ENCODE results near the gene NEK11. TPM values are rescaled to one million over a fixed set of nuclear protein-coding genes. Genes with fewer than 3 reads are reported as not detected.

The NEK11 gene
- total and polyA plus RNA-seq, 9 of the 15 experiments (the other 6 are each of a cell fraction or from before 2014, with no cell fraction given) = 0.28 to 1.5 (median 0.87) TPM

DNA sequence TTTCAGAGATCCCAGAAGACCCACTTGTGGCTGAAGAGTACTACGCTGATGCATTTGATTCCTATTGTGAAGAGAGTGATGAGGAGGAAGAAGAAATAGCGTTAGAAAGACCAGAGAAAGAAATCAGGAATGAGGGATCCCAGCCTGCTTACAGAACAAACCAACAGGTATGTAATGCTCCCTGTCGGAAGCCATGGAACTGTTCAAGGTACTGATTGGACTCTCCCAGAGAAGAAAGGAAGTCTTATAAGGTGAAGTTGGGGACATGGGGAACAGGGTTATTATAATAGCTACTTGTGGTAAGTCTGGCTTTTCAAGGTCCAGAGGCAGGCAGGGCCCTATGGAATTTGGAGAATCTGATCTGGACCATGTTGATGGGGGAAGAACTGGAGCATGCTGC lies 201.8 kb downstream of the NEK11 start:
- POLR2A ChIA-PET = no interaction called here
- FAIRE-seq = no peak
- Histone ChIP-seq H3K4me1 (replicated peaks in 1 of 2; ENCODE audit: control insufficient read depth in 2 of 2, insufficient read depth in 2 of 2, low read length in 2 of 2) (no peaks in the 10 kb centered on the region), H3K4me3 (no peak overlapping the region), H3K9me1 (ENCODE audit: control insufficient read depth, insufficient read depth, low read length) (no peaks in the 10 kb centered on the region), H3K4me2 (ENCODE audit: insufficient read depth, low read length) (no peak overlapping the region), H3K27ac (ENCODE audit: extremely low read depth, low read depth, low read length) (no peak overlapping the region), H3K9me3 (replicated peaks; ENCODE audit: control insufficient read depth, insufficient read depth, low read depth, low read length) (no peaks in the 10 kb centered on the region), H2AFZ (ENCODE audit: low read depth, low read length) (no peak overlapping the region), H3K79me2 (ENCODE audit: control insufficient read depth, insufficient read depth, low read length) (no peaks in the 10 kb centered on the region), H3K27me3 (ENCODE audit: control insufficient read depth in 2 of 2, insufficient read depth in 2 of 2, low read length in 2 of 2) (no peaks in the 10 kb centered on the region; a peak in 1 of 5 replicates), H3K36me3 (ENCODE audit: control insufficient read depth, insufficient read depth, low read length) (no peaks in the 10 kb centered on the region), H4K20me1 (replicated peaks; ENCODE audit: control insufficient read depth, insufficient read depth, low read length) (no peaks in the 10 kb centered on the region), H3K9ac (ENCODE audit: insufficient read depth in 1 of 2, low read depth in 2 of 2, low read length in 2 of 2) (no peak overlapping the region)
- DNase-seq (ENCODE audit: extremely low read depth in 1 of 4, low spot score in 3 of 4) = no peak
- ATAC-seq = no peak
- BruUV-seq (replicated peaks) = no TSS peak
- CTCF ChIA-PET (ENCODE audit: low intra/inter-chr PET ratio) = no interaction called here
- in situ Hi-C loops (cut with MboI) (no loop called here), intact Hi-C loops (cut with micrococcal nuclease) (no loop called here)
- WGBS (ENCODE audit: insufficient coverage, low coverage, missing lambda C conversion rate) = 0% methylated on average over 1 of the region's 3 CpGs
- TF ChIP-seq MYC (IDR thresholded peaks at IDR 0.05; ENCODE audit: low read depth, low read length) (no peak), MYC (CRISPR knock-in tag; IDR thresholded peaks at IDR 0.05; ENCODE audit: borderline replicate concordance, low read depth) (no peak), ADNP (tag; IDR thresholded peaks at IDR 0.05) (no peak), CBX1 (IDR thresholded peaks at IDR 0.05; ENCODE audit: low read depth) (no peak), PRMT5 (CRISPR knock-in tag; IDR thresholded peaks at IDR 0.05) (no peak), SNIP1 (IDR thresholded peaks at IDR 0.05; ENCODE audit: low read depth) (no peak), NFE2 (IDR thresholded peaks at IDR 0.05; ENCODE audit: low read depth) (no peak), TEAD4 (IDR thresholded peaks at IDR 0.05; ENCODE audit: low read length) (no peak), TEAD4 (CRISPR knock-in tag; IDR thresholded peaks at IDR 0.05; ENCODE audit: borderline replicate concordance) (no peak), ZNF24 (IDR thresholded peaks at IDR 0.05) (no peak), TEAD2 (tag; IDR thresholded peaks at IDR 0.05) (no peak), ZNF316 (IDR thresholded peaks at IDR 0.05) (no peak)
- TF ChIP-seq, protein P1, sequence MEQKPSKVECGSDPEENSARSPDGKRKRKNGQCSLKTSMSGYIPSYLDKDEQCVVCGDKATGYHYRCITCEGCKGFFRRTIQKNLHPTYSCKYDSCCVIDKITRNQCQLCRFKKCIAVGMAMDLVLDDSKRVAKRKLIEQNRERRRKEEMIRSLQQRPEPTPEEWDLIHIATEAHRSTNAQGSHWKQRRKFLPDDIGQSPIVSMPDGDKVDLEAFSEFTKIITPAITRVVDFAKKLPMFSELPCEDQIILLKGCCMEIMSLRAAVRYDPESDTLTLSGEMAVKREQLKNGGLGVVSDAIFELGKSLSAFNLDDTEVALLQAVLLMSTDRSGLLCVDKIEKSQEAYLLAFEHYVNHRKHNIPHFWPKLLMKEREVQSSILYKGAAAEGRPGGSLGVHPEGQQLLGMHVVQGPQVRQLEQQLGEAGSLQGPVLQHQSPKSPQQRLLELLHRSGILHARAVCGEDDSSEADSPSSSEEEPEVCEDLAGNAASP (IDR thresholded peaks at IDR 0.05) = no peak
- TF ChIP-seq, protein P2, sequence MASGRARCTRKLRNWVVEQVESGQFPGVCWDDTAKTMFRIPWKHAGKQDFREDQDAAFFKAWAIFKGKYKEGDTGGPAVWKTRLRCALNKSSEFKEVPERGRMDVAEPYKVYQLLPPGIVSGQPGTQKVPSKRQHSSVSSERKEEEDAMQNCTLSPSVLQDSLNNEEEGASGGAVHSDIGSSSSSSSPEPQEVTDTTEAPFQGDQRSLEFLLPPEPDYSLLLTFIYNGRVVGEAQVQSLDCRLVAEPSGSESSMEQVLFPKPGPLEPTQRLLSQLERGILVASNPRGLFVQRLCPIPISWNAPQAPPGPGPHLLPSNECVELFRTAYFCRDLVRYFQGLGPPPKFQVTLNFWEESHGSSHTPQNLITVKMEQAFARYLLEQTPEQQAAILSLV (tag; IDR thresholded peaks at IDR 0.05) = no peak
- TF ChIP-seq, protein P3, sequence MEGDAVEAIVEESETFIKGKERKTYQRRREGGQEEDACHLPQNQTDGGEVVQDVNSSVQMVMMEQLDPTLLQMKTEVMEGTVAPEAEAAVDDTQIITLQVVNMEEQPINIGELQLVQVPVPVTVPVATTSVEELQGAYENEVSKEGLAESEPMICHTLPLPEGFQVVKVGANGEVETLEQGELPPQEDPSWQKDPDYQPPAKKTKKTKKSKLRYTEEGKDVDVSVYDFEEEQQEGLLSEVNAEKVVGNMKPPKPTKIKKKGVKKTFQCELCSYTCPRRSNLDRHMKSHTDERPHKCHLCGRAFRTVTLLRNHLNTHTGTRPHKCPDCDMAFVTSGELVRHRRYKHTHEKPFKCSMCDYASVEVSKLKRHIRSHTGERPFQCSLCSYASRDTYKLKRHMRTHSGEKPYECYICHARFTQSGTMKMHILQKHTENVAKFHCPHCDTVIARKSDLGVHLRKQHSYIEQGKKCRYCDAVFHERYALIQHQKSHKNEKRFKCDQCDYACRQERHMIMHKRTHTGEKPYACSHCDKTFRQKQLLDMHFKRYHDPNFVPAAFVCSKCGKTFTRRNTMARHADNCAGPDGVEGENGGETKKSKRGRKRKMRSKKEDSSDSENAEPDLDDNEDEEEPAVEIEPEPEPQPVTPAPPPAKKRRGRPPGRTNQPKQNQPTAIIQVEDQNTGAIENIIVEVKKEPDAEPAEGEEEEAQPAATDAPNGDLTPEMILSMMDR (IDR thresholded peaks at IDR 0.05 in 2 of 3, conservative IDR thresholded peaks at IDR 0.05 in 1 of 3; ENCODE audit: insufficient read depth in 2 of 3, low read depth in 1 of 3, low read length in 3 of 3) = no peak
- TF ChIP-seq, protein P4, sequence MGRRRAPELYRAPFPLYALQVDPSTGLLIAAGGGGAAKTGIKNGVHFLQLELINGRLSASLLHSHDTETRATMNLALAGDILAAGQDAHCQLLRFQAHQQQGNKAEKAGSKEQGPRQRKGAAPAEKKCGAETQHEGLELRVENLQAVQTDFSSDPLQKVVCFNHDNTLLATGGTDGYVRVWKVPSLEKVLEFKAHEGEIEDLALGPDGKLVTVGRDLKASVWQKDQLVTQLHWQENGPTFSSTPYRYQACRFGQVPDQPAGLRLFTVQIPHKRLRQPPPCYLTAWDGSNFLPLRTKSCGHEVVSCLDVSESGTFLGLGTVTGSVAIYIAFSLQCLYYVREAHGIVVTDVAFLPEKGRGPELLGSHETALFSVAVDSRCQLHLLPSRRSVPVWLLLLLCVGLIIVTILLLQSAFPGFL (CRISPR knock-in tag; IDR thresholded peaks at IDR 0.05) = no peak
- TF ChIP-seq, protein P5, sequence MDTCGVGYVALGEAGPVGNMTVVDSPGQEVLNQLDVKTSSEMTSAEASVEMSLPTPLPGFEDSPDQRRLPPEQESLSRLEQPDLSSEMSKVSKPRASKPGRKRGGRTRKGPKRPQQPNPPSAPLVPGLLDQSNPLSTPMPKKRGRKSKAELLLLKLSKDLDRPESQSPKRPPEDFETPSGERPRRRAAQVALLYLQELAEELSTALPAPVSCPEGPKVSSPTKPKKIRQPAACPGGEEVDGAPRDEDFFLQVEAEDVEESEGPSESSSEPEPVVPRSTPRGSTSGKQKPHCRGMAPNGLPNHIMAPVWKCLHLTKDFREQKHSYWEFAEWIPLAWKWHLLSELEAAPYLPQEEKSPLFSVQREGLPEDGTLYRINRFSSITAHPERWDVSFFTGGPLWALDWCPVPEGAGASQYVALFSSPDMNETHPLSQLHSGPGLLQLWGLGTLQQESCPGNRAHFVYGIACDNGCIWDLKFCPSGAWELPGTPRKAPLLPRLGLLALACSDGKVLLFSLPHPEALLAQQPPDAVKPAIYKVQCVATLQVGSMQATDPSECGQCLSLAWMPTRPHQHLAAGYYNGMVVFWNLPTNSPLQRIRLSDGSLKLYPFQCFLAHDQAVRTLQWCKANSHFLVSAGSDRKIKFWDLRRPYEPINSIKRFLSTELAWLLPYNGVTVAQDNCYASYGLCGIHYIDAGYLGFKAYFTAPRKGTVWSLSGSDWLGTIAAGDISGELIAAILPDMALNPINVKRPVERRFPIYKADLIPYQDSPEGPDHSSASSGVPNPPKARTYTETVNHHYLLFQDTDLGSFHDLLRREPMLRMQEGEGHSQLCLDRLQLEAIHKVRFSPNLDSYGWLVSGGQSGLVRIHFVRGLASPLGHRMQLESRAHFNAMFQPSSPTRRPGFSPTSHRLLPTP (IDR thresholded peaks at IDR 0.05; ENCODE audit: borderline replicate concordance, extremely low read depth, insufficient read length) = no peak
